K562 (cell line): ENCODE results near the gene SVBP. TPM values are rescaled to one million over a fixed set of nuclear protein-coding genes. Genes with fewer than 3 reads are reported as not detected.

Source experiments
- ARHGAP35 ChIP-seq: fragments of 450-650 bp; IDR thresholded peaks from 2 replicates; pipeline ENCODE4 v1.6.1; 2018; ENCODE audit not compliant: partially characterized antibody
- ATF6 ChIP-seq: sonication (generic); formaldehyde crosslinking; IDR thresholded peaks from 2 replicates; pipeline ENCODE4 v1.4.0; 2020; ENCODE audit warnings: mild to moderate bottlenecking, missing genetic modification reagents
- CHAMP1 ChIP-seq: fragments of 450-650 bp; IDR thresholded peaks from 2 replicates; pipeline ENCODE4 v1.6.1; 2016; ENCODE audit warnings: mild to moderate bottlenecking
- ESRRB ChIP-seq: fragments of 250-450 bp; sonication (Bioruptor Pico); IDR thresholded peaks from 2 replicates; pipeline ENCODE4 v1.5.0; 2020; ENCODE audit warnings: mild to moderate bottlenecking, moderate library complexity, borderline replicate concordance
- HIVEP1 ChIP-seq: fragments of 250-450 bp; sonication (Bioruptor Pico); IDR thresholded peaks from 2 replicates; pipeline ENCODE4 v1.4.0; 2020; ENCODE audit warnings: mild to moderate bottlenecking
- HMGN3 ChIP-seq: IDR thresholded peaks from 2 replicates; pipeline ENCODE4 v1.6.1; 2011; ENCODE audit warnings: borderline replicate concordance, low read depth, mild to moderate bottlenecking, mixed read lengths, low read length; ENCODE audit not compliant: insufficient read length; ENCODE audit errors: extremely low read depth
- IRF1 ChIP-seq: sonication (generic); formaldehyde crosslinking; IDR thresholded peaks from 2 replicates; pipeline ENCODE4 v1.8.0; 2022; ENCODE audit warnings: missing genetic modification reagents, mild to moderate bottlenecking, borderline replicate concordance
- MAFF ChIP-seq: IDR thresholded peaks from 2 replicates; pipeline ENCODE4 v1.6.1; 2012; ENCODE audit warnings: low read length, improper control_type of control experiment
- MAZ ChIP-seq, 2 experiments: fragments of 450-650 bp in 1 of 2; sonication (generic) in 1 of 2; formaldehyde crosslinking; IDR thresholded peaks in 1 of 2; conservative IDR thresholded peaks in 1 of 2; 2 replicates each; pipeline versions ENCODE4 v1.4.0 to v1.5.0; 2020; ENCODE audit warnings: mild to moderate bottlenecking in 1 of 2, missing genetic modification reagents in 1 of 2
- MLLT1 ChIP-seq, 2 experiments: fragments of 450-650 bp; IDR thresholded peaks; 2 replicates each; pipeline ENCODE4 v1.6.1; 2016
- NKRF ChIP-seq: fragments of 450-650 bp; IDR thresholded peaks from 2 replicates; pipeline ENCODE4 v1.6.1; 2016; ENCODE audit warnings: borderline replicate concordance
- PBX2 ChIP-seq, 2 experiments: IDR thresholded peaks in 1 of 2; conservative IDR thresholded peaks in 1 of 2; 2 replicates each; pipeline ENCODE4 v1.6.1; 2016; ENCODE audit warnings: low read depth in 2 of 2, mild to moderate bottlenecking in 1 of 2, missing compliant biosample characterization in 1 of 2, missing genetic modification characterization in 1 of 2, moderate library complexity in 1 of 2
- ZNF551 ChIP-seq: fragments of 250-450 bp; sonication (Bioruptor Pico); IDR thresholded peaks from 2 replicates; pipeline ENCODE4 v1.5.0; 2021; ENCODE audit warnings: mild to moderate bottlenecking, moderate library complexity
- polyA plus RNA-seq, 8 experiments: library from polyadenylated mRNA; depleted of rRNA in 4 of 8; stranded (reverse) in 5 of 8; unstranded in 3 of 8; fragments of >200 nt; fragmentation: Nextera tagmentation in 2 of 8; fragmentation: Illumina TruSeq in 1 of 8; extraction: Ambion mirVana in 2 of 8; extraction: Trizol in 1 of 8; gene quantifications; 2 replicates each; pipeline versions ENCODE4 v1.2.1 to v1.2.3, GENCODE V29; 2011 to 2014; ENCODE audit warnings: inconsistent platforms in 1 of 8, missing spikeins in 1 of 8
- total RNA-seq, 7 experiments: library from RNA; depleted of rRNA in 6 of 7; stranded (reverse); fragments of >200 nt in 6 of 7; fragmentation: Illumina TruSeq in 2 of 7; extraction: Trizol in 2 of 7; gene quantifications; 2 replicates each; pipeline versions ENCODE4 v1.2.1 to v1.2.3, GENCODE V29; 2011 to 2021; ENCODE audit warnings: low replicate concordance in 1 of 7

The SVBP gene
- total and polyA plus RNA-seq, 9 of the 15 experiments (the other 6 are each of a cell fraction or from before 2014, with no cell fraction given): 31.7 to 49.7 (median 40.0) TPM

- TF ChIP-seq NKRF: no peak; the same call in 1 of the 2 replicates
- TF ChIP-seq ATF6 (CRISPR knock-in tag): no peak
- TF ChIP-seq MAFF: no peak
- peak; percentile 96 for TF ChIP-seq CHAMP1
- TF ChIP-seq MAZ (CRISPR knock-in tag; conservative IDR thresholded peaks at IDR 0.05 in 1 of 2, IDR thresholded peaks at IDR 0.05 in 1 of 2): peak; percentile 71 to 75
- no peak for TF ChIP-seq ZNF551
- TF ChIP-seq HIVEP1 (CRISPR knock-in tag): no peak
- TF ChIP-seq PBX2 (CRISPR knock-in tag; IDR thresholded peaks at IDR 0.05; ENCODE audit: low read depth): no peak
- peak; percentile 63 for TF ChIP-seq PBX2 (tag; conservative IDR thresholded peaks at IDR 0.05; ENCODE audit: low read depth)
- peak; percentile 97 for TF ChIP-seq HMGN3
- TF ChIP-seq ESRRB (CRISPR knock-in tag): no peak
- TF ChIP-seq IRF1: no peak
- TF ChIP-seq ARHGAP35: no peak
- peak; percentile 18 to 73; a peak in 3 of 4 replicates for TF ChIP-seq MLLT1 (IDR thresholded peaks at IDR 0.05)
These were observed 8.0 kb upstream of the SVBP start (continued) for GRCh38 chr1:42825036-42825851.
